DND-41 (cell line): ENCODE measurements around the gene TBC1D8B.

Experiments used
- CTCF ChIP-seq: IDR thresholded peaks from 2 replicates; pipeline ENCODE4 v1.5.1; 2012; ENCODE audit warnings: borderline replicate concordance, low read length, moderate library complexity, mild to moderate bottlenecking; ENCODE audit not compliant: poor library complexity, severe bottlenecking; ENCODE audit errors: extremely low read depth
- EZH2 ChIP-seq: IDR thresholded peaks from 3 replicates; pipeline ENCODE4 v1.6.1; 2012; ENCODE audit warnings: borderline replicate concordance, low read depth, mild to moderate bottlenecking, moderate library complexity, low read length, inconsistent platforms; ENCODE audit not compliant: severe bottlenecking

GRCh38 chrX:106921637-106922036 is 119.2 kb downstream of the TBC1D8B start:
- TF ChIP-seq CTCF (no peak), EZH2 (no peak)
